Activated naive CD8-positive, alpha-beta T cell treated with anti-CD3 and anti-CD28 coated beads, Interleukin-2, amount 50 U/mL, for 24 hours (primary cell): Measurements from ENCODE around the gene ASPRV1.

Source experiments
- ATAC-seq: fragments of 150-1000 bp; cut with Tn5 transposase; one replicate; pipeline ENCODE4 v1.10.0; 2021
- DNase-seq: peaks from one replicate; pipeline ENCODE4 v3.0.0; 2021
- H3K27ac Mint-ChIP-seq: one replicate; pipeline ENCODE4 v1.8.0; 2021; ENCODE audit warnings: mild to moderate bottlenecking, mixed read lengths
- H3K27me3 Mint-ChIP-seq: one replicate; pipeline ENCODE4 v1.8.0; 2021; ENCODE audit warnings: mixed read lengths
- H3K36me3 Mint-ChIP-seq: one replicate; pipeline ENCODE4 v1.8.0; 2021; ENCODE audit warnings: low read depth, mixed read lengths
- H3K4me1 Mint-ChIP-seq: one replicate; pipeline ENCODE4 v1.8.0; 2021; ENCODE audit warnings: mixed read lengths
- H3K4me3 Mint-ChIP-seq: one replicate; pipeline ENCODE4 v1.8.0; 2021; ENCODE audit warnings: mild to moderate bottlenecking, moderate library complexity, mixed read lengths
- H3K9me3 Mint-ChIP-seq: one replicate; pipeline ENCODE4 v1.8.0; 2021; ENCODE audit warnings: mixed read lengths

Gene ASPRV1

DNA sequence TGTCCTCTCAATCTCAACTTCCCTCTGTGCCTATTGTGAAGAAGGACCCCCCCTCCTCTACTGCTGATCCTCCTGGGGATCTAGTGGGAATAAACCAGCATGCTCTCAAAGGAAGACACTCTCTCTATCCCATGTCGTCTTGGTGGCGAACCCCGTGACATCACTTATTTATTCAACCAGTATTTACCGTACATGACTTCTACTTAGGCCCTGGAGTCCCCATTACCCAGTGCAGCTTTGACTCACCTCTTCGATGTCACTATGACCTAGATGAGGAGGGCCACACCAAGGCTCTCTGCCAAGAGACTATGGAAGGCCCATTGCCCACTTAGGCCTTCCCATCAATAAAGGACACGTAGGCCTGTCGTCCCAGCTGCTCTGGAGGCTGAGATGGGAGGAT is 16.7 kb downstream of the ASPRV1 start:
- Mint-ChIP-seq H3K9me3 (no peaks in the 10 kb centered on the region), H3K27ac (no peak overlapping the region), H3K27me3 (peaks cover 2% of the 10 kb centered on the region), H3K4me1 (peaks cover 39% of the 10 kb centered on the region), H3K36me3 (peaks cover 3% of the 10 kb centered on the region), H3K4me3 (no peak overlapping the region)
- ATAC-seq, result no peak
- DNase-seq, result no peak

- H3K9me3 Mint-ChIP-seq, result no peaks in the 10 kb centered on the region
- H3K4me1 Mint-ChIP-seq, result peaks cover 39% of the 10 kb centered on the region
- H3K27me3 Mint-ChIP-seq, result peaks cover under 1% of the 10 kb centered on the region
- H3K36me3 Mint-ChIP-seq, result peaks cover 7% of the 10 kb centered on the region
- ATAC-seq (no peak), DNase-seq (no peak)
- no peak overlapping the region for H3K4me3 Mint-ChIP-seq
- H3K27ac Mint-ChIP-seq, result no peak overlapping the region
Measured at GRCh38 chr2:69943843-69944525, 17.4 kb downstream of the ASPRV1 start.

DNA sequence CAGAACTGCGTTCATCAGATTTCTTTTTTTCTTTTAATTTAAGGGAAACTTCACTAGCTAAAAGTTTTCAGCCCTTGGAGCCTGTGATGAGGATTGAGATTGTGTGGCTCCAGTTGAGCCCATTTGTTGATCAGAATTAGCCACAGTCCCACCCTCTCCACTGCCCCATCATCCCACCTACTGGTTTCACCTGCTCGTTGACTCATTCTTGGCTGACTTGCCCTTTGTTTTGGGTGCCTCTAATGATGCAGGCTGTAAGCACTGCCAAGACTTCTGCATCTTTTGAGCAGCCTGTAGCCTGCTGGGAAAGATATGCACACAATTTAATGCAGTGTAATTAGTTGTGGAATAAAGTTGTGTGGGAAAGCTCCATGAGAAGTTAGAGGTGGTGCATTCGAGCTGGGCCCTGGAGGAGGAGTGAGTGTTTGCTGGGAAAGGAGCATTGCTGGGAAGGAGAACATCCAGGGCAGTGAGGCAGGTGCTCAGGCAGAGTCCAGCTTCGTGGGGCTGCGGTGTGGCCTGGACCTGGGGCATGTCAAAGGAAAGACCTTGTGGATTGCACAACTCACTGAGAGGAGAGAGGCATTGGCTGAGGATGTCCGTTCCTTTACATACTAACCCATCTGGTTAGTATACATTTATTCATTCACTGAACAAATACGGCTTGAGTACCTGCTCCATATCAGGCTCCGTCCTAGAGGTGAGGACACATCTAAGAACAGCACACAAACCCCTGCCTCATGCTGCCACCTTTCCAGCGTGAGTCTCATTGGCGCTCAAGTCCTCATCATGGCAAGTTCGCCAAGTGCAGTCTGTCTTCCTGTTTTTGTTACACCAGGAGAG is 18.2 kb downstream of the ASPRV1 start:
- Mint-ChIP-seq H3K4me3 (no peak overlapping the region), H3K36me3 (peaks cover 15% of the 10 kb centered on the region), H3K27ac (no peak overlapping the region), H3K4me1 (peaks cover 39% of the 10 kb centered on the region), H3K27me3 (no peaks in the 10 kb centered on the region), H3K9me3 (no peaks in the 10 kb centered on the region)
- ATAC-seq, result no peak
- no peak for DNase-seq

GRCh38 chr2:69940691-69941090 is 20.7 kb downstream of the ASPRV1 start:
- DNase-seq, result no peak
- Mint-ChIP-seq H3K36me3 (peaks cover 23% of the 10 kb centered on the region), H3K9me3 (no peaks in the 10 kb centered on the region), H3K27me3 (no peaks in the 10 kb centered on the region), H3K4me3 (no peak overlapping the region), H3K4me1 (peaks cover 18% of the 10 kb centered on the region), H3K27ac (no peak overlapping the region)
- ATAC-seq, result no peak

DNA sequence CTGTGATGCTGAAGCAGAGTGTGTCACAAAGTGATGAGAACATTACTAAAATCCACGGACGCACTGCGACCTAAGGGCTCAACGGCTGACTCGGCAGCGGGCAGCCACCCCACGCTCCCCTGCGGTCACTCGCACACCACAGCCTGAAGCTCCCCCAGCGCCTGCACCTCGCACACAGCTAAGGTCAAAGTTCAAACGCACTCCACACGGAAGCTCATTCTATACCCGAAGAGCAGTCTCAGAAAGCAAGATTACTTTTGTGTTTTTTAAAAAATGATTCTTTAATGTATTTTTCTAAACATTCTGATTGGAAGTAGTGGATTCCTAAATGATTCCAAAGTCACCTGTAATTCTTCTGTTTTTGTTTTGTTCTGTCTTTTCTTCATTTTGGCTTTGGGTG is 21.7 kb downstream of the ASPRV1 start:
- peaks cover 24% of the 10 kb centered on the region for H3K36me3 Mint-ChIP-seq
- H3K27ac Mint-ChIP-seq, result no peak overlapping the region

GRCh38 chr2:69937968-69938367 is 23.5 kb downstream of the ASPRV1 start:
- Mint-ChIP-seq H3K4me1 (peaks cover 14% of the 10 kb centered on the region), H3K4me3 (no peak overlapping the region), H3K27me3 (no peaks in the 10 kb centered on the region), H3K9me3 (no peaks in the 10 kb centered on the region), H3K36me3 (peaks cover 21% of the 10 kb centered on the region), H3K27ac (no peak overlapping the region)
- ATAC-seq, result no peak
- DNase-seq, result no peak

More for the DNA sequence above, 21.7 kb downstream of the ASPRV1 start:
- Mint-ChIP-seq H3K4me1 (peaks cover 10% of the 10 kb centered on the region), H3K4me3 (no peak overlapping the region), H3K27me3 (no peaks in the 10 kb centered on the region), H3K9me3 (no peaks in the 10 kb centered on the region)
- no peak for ATAC-seq
- DNase-seq, result no peak

DNA sequence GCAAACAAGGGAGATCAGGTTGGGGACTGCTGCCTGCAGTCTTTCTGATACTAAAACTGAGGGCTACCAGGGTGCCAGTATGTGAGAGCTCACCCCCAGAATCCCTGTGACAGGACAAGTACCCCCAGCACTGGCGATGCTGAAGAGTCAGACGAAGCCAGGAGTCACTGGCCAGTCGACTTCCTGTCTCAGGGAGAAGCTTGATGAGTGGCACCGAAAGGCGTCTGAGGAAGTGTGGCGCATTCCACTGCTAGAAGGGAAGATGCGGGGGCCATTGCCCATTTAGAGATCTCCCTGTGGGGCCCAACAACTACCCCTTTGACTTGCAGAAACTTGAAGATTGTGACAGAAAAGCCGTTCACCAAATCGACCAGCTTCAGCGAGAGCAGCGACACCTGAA is 24.5 kb downstream of the ASPRV1 start:
- Mint-ChIP-seq H3K4me1 (peaks cover 21% of the 10 kb centered on the region), H3K27me3 (no peaks in the 10 kb centered on the region), H3K36me3 (peaks cover 21% of the 10 kb centered on the region), H3K4me3 (no peak overlapping the region), H3K27ac (no peak overlapping the region), H3K9me3 (no peaks in the 10 kb centered on the region)
- ATAC-seq, result no peak
- DNase-seq, result no peak

GRCh38 chr2:69935011-69935410 is 26.4 kb downstream of the ASPRV1 start:
- no peaks in the 10 kb centered on the region for H3K9me3 Mint-ChIP-seq
- DNase-seq (no peak), ATAC-seq (no peak)
- no peak overlapping the region for H3K4me3 Mint-ChIP-seq
- H3K27ac Mint-ChIP-seq, result no peak overlapping the region
- no peaks in the 10 kb centered on the region for H3K27me3 Mint-ChIP-seq
- peaks cover 21% of the 10 kb centered on the region for H3K36me3 Mint-ChIP-seq
- peaks cover 28% of the 10 kb centered on the region for H3K4me1 Mint-ChIP-seq

GRCh38 chr2:69934614-69934908 is 26.9 kb downstream of the ASPRV1 start:
- no peak for ATAC-seq
- Mint-ChIP-seq H3K9me3 (no peaks in the 10 kb centered on the region), H3K4me3 (no peak overlapping the region), H3K27me3 (no peaks in the 10 kb centered on the region), H3K36me3 (peaks cover 19% of the 10 kb centered on the region), H3K27ac (peak overlapping the region; percentile 15), H3K4me1 (peaks cover 28% of the 10 kb centered on the region)
- DNase-seq, result no peak

- Mint-ChIP-seq H3K4me1 (peaks cover 28% of the 10 kb centered on the region), H3K27ac (peak overlapping the region; percentile 15), H3K4me3 (no peak overlapping the region), H3K36me3 (peaks cover 20% of the 10 kb centered on the region), H3K27me3 (no peaks in the 10 kb centered on the region), H3K9me3 (no peaks in the 10 kb centered on the region)
- DNase-seq (no peak), ATAC-seq (peak; percentile 40)
Measured at GRCh38 chr2:69933839-69934613, 27.4 kb downstream of the ASPRV1 start.

GRCh38 chr2:69933254-69933828 is 28.1 kb downstream of the ASPRV1 start:
- peak overlapping the region; percentile 15 for H3K27ac Mint-ChIP-seq
- H3K4me3 Mint-ChIP-seq, result no peak overlapping the region
- peaks cover 28% of the 10 kb centered on the region for H3K4me1 Mint-ChIP-seq
- ATAC-seq (no peak), DNase-seq (no peak)
- H3K9me3 Mint-ChIP-seq, result no peaks in the 10 kb centered on the region
- H3K36me3 Mint-ChIP-seq, result peaks cover 14% of the 10 kb centered on the region
- H3K27me3 Mint-ChIP-seq, result no peaks in the 10 kb centered on the region

DNA sequence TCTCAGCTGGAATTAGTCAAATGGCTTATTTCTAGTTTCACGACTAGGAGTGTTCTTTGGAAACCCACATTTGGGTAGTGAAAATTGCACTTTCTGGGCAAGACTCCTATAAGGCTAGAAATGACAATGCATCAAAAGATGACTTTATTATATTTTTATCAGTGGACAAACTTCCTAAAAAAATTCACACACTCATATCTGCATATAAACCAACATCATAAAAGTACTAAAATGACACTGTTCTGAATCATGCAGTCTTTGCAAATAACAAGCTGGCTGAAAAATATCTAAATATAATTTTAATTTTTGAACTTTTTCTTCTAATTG is 28.9 kb downstream of the ASPRV1 start:
- Mint-ChIP-seq H3K4me3 (no peak overlapping the region), H3K4me1 (peaks cover 28% of the 10 kb centered on the region), H3K9me3 (no peaks in the 10 kb centered on the region), H3K27ac (no peak overlapping the region), H3K27me3 (no peaks in the 10 kb centered on the region), H3K36me3 (peaks cover 8% of the 10 kb centered on the region)
- ATAC-seq (no peak), DNase-seq (no peak)

DNA sequence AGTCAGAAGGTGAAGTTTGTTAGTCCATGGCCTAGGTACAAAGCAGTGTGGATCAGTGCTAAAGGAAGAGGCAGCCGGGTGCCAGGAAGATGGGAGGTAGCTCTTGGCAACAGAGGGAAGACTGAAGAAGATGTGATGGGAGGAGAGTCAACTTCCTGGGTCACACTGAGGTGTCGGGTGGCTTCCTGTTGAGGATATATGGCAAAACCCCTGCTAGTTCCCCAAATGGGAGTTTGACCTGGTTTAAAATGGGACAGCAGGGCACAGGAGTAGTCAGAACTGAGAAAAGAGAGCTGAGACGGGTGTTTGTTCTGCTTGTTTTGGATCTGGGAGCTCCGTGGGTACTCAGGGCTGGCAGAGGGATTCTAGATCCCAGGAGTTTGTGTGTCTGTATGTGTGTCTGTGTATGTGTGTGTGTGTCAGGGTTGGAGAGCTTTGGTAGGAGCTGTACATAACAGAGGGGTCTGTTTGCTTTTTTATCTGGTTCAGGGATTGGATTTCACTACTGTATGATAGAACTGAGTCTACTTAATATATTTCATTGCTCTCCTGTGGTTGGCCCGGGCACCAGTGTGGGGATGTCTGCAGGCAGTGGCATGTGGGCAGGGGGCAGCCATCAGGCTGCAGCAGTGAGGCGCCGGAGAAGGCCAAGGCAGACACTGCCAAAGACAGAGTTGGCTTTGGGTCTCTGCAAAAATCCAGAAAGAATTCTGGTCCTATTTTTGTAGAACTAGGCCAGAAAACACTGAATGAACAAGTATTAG is 29.4 kb downstream of the ASPRV1 start:
- Mint-ChIP-seq H3K27me3 (no peaks in the 10 kb centered on the region), H3K36me3 (peaks cover 8% of the 10 kb centered on the region), H3K27ac (peak overlapping the region; percentile 63), H3K9me3 (no peaks in the 10 kb centered on the region), H3K4me3 (no peak overlapping the region), H3K4me1 (peaks cover 28% of the 10 kb centered on the region)
- DNase-seq (no peak), ATAC-seq (no peak)

- H3K27me3 Mint-ChIP-seq, result no peaks in the 10 kb centered on the region
- no peak for ATAC-seq
- H3K4me3 Mint-ChIP-seq, result no peak overlapping the region
- DNase-seq, result no peak
- peaks cover 11% of the 10 kb centered on the region for H3K4me1 Mint-ChIP-seq
- H3K36me3 Mint-ChIP-seq, result peaks cover 8% of the 10 kb centered on the region
- H3K27ac Mint-ChIP-seq, result no peak overlapping the region
- no peaks in the 10 kb centered on the region for H3K9me3 Mint-ChIP-seq
Measured at GRCh38 chr2:69926849-69927515, 34.4 kb downstream of the ASPRV1 start.
